RKO (cell line): Measurements from ENCODE around the gene PERM1.
"Not testable (repeated sequence)": the region's sequence is repeated elsewhere in the genome, so short reads cannot be mapped to it uniquely, and the experiment has no call there.

Experiments used
- DNase-seq: peaks from one replicate; pipeline ENCODE4 v3.0.0-alpha.2; 2016; ENCODE audit warnings: low spot score

The PERM1 gene

DNA sequence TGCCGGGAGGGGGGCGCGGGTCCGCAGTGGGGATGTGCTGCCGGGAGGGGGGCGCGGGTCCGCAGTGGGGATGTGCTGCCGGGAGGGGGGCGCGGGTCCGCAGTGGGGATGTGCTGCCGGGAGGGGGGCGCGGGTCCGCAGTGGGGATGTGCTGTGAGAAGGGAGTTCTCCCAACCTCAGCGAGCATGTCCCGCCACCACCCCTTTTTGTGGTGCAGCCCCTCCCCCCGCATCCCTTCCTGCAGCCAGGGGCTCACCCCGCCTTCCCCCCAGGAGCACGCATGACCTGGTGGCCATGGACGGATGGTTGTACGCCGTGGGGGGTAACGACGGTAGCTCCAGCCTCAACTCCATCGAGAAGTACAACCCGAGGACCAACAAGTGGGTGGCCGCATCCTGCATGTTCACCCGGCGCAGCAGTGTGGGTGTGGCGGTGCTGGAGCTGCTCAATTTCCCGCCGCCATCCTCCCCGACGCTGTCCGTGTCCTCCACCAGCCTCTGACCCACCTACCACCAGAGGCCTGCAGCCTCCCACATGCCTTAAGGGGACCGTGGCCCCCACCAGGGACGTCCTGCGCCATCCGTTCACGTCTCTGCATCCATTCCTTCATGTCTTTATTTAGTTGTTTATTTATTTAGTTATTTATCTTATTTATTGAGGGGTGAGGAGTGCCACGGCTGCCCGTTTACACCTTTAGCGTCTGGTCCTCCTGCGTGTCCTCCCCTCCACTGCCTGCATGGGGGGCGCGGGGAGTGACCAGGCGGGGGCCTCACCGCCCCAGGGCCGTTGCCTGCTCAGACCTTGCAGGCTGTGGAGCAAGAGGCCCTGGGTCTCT is 17.0 kb downstream of the PERM1 start:
- DNase-seq: no peak

DNA sequence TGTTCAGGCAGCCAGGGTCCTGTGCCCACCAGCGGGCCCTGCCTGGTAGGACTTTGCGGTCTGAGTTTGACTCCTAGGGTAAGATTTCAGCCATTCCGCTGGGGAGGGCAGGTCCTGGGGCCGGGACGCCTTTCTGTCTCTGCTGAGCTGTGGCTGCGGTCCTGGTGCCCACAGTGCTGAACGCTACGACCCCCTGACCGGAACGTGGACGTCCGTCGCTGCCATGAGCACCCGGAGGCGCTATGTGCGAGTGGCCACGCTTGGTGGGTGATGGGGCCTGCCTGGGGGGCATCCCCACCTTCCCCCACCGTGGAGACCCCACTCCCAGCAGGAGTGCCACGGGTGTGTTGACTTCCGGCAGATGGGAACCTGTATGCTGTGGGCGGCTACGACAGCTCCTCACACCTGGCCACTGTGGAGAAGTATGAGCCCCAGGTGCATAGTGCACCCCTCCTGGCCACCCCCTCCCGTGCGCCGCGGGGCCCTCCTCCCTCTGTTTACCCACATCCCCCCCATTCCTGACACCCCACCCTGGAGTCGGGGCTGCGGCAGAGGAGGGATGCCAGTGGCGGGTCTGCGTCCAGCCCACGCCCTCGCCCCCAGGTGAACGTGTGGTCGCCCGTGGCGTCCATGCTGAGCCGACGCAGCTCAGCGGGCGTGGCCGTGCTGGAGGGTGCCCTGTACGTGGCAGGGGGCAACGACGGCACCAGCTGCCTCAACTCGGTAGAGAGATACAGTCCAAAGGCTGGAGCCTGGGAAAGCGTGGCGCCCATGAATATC is 18.0 kb downstream of the PERM1 start:
- DNase-seq: no peak

DNA sequence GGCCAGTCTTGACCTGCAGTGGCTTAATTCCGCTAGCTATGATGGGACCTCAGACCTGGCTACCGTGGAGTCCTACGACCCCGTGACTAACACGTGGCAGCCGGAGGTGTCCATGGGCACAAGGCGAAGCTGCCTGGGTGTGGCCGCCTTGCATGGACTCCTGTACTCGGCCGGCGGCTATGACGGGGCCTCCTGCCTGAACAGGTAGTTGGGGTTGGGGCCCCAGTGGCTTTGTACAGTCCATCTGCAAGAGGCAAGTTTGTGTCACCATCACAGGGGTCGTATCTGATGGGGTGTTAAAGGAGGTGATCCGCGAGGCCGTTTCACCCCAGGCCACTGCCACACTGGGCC is 18.6 kb downstream of the PERM1 start:
- DNase-seq: no peak

DNA sequence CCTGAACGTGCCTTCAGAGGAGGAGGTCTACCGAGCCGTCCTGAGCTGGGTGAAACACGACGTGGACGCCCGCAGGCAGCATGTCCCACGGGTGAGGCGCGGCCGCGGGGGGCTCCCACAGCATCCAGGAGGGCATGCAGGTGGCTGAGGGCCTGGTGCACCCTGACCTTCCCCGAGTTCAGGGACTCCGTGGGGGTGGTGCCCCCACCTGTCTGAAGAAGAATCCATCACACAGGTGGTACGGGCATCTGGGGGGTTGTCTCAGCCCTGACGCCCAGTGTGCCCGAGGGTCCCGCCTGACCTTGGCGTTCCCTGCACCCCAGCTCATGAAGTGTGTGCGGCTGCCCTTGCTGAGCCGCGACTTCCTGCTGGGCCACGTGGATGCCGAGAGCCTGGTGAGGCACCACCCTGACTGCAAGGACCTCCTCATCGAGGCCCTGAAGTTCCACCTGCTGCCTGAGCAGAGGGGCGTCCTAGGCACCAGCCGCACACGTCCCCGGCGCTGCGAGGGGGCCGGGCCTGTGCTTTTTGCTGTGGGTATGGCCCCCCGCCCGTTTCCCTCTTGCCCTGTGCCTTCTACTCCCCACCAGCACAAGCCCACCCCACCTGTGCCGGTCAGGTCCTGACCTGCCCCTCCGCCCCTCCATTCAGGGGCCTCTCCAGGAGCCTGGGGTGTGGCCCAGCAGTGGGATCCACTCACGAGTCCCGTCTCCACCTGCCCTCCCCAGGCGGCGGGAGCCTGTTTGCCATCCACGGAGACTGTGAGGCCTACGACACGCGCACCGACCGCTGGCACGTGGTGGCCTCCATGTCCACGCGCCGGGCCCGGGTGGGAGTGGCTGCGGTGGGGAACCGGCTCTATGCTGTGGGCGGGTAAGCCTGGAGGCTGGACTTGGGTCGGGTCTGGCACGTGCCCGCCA is 19.3 kb downstream of the PERM1 start:
- DNase-seq: no peak

DNA sequence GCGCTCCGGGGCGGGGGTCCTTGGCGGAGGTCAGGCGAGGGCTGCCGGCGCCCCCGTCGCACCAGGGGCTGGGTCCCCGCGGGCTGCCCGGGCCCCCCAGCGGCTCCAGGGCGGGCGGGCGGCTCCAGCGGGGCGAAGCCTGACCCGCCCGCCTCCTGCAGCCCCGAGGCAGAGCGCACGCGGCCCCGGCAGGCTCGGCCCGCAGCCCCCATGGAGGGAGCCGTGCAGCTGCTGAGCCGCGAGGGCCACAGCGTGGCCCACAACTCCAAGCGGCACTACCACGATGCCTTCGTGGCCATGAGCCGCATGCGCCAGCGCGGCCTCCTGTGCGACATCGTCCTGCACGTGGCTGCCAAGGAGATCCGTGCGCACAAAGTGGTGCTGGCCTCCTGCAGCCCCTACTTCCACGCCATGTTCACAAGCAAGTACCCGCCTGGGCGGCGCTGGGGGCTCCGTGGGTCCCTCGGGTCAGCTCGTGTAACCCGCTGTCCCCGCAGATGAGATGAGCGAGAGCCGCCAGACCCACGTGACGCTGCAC is 20.7 kb downstream of the PERM1 start:
- peak; percentile 40 for DNase-seq

- peak; percentile 79 for DNase-seq
These were observed 21.3 kb downstream of the PERM1 start, which contains the start of gene KLHL17 for GRCh38 chr1:960363-961131. TSS of gene KLHL17 (plus strand) at chr1:960584. CDS start at chr1:960694, 110 bp downstream.

- no peak for DNase-seq
These were observed 22.0 kb downstream of the PERM1 start for GRCh38 chr1:959731-960362.

DNA sequence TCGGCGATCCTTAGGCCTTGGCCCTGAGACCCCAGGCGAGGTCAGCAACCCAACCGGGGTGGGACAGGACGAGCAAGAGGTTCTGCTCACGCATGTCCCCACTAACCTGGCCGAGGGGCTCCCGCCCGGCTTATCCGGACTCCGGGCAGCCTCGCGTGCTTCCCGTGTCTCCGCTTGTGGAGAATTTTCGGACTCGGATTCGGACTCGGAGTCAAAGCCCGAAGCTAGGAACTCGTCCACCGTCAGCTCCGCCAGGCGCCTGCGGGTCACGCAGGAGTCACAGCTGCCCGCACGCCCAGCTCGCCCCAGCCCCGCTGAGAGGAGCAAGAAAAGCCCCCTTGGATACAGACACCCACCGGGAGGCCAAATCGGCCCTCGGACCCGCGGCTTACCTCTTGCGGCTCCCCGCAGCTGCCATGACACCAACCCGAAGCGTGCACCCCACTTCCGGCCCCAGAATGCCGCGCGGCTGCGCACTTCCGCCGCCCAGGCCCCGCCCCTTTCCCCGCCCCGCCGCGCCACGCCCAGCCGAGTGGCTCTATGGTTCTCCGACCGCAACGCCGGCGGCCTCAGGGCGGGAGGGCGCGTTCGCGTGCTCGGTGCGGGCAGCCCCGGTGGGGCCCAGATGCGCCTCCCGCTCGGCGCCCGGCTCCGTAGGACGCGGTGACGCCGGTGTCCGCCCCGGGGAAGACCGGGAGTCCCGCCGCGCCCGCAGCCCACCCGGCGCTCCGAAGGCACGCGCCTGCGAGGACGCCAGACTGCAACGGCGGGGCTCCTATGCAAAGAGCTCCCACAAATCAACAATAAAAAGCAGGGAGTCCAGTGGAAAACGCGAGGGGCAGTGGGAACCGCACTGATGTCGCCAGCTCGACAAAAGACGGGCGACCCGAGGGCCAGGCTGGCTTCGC is 22.8 kb downstream of the PERM1 start, which contains the start of gene NOC2L:
Gene NOC2L (minus strand): TSS at position 434 of the 908 bp plus-strand sequence. CDS start 16 bp downstream, at position 418.
- DNase-seq: peak; percentile 89

DNA sequence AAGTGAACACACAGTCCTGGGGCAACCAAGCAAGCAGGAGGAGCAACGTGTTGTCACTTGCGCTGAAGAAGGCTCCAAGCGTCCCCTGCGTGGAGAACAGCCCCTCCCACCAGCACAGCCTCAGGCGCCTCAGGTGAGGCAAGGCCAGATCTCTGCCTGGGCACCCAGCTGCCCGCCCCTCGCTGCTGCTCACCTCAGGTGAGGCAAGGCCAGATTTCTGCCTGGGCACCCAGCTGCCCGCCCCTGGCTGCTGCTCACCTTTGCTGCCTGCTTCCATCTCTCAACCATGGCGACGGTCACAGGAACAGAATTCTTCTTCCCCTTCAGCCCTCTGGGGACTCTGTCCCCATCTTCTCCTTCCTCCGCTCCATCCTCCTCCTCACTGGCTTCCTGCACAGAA is 25.3 kb downstream of the PERM1 start:
- DNase-seq: no peak

DNA sequence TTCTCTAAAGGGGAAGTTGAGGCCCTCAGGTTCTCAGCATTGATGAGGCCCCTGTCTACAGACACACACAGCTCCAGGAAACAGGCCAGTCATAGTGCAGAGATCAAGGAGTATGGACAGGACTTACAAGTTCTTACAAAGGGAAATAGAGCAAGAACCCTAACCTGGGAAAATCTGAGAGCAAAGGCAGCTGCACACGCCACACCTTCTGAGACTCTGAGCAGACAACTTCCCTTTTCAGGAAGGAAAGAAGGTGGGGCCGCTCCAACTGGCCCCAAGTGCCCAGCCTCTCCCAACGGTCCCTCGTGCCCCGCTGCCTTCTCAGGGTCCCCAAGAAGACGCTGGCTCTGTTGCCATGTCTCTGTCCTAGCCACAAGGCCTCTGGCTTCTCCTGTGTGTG is 26.4 kb downstream of the PERM1 start:
- no peak for DNase-seq

DNA sequence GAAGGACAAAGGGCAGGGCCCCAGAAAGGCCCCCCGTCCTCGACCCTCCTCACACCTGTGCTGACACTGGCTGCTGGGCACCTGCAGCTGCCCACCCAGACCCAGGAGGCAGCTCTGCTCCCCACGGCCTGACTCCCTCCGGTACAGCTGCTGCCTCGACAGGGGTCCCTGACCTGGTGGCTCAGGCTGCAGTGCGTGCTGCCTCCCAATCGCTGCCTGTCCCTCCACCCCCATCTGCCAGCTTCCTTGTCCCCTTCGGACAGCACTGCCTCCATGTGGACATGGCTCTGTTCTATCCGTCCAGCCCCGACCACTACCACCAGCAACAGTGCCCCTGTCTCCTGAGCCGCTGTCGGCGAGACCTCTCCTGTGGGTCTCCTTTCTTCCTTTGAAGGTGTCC is 27.0 kb downstream of the PERM1 start:
- no peak for DNase-seq

DNA sequence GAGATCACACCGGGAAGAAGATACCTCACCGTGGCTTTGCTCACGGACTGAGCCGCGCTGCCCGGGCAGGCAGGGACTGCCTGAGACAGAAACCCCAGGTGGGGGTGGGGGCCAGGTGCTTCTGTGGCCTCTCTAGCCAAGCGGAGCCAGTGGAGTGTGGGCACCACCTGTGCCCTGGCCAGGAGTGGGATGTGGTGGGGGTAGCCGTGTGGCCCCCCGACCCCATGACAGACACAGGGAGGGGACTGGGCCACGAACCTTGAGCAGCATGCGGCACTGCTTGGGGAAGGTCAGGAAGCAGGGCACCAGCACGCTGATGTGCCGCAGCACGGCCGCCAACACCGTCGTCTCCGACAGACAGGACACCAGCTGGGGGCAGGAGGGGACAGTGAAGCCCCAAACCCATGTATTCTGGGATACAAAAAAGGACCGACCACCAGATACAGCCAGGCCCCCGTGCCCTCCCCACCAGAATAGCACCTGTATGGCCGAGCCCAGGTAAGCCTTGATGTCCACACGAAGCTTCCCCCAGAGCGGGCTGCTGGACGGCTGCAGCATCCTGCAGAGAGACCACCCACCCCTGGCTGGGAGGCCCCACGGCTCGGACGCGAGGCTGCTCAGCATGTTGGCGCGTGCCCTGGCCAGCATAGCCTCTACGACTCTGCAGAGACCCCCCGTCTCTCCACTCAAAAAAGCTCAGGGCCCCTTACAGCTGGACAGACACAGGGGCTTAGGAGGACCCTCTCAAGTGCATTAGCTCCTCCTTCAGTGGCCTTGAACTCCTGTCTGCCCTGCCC is 28.2 kb downstream of the PERM1 start:
- no peak for DNase-seq

DNA sequence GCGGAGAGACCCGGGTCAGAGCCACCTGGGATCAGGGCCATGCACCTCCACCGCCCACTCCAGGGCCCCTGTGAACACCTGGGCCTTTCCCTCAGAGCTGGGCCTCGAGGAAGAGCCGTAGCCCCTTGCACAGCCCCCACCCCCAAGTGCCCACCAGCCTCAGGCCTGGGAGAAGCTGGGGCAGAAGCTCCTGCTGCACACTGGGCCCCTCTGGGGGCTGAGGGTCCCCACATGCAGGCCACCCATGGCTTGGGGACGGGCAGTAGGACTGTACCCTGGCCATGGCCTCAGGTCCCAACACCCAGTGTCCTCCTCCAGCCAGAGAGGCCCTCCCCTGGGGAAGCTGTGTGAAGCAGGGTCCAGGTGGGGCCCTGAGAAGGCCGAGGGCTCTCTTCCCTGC is 29.3 kb downstream of the PERM1 start:
- DNase-seq: no peak

- no peak for DNase-seq
These were observed 29.7 kb downstream of the PERM1 start for GRCh38 chr1:952201-952600.

- peak; percentile 27 for DNase-seq
These were observed 30.5 kb downstream of the PERM1 start for GRCh38 chr1:951364-951763.

DNA sequence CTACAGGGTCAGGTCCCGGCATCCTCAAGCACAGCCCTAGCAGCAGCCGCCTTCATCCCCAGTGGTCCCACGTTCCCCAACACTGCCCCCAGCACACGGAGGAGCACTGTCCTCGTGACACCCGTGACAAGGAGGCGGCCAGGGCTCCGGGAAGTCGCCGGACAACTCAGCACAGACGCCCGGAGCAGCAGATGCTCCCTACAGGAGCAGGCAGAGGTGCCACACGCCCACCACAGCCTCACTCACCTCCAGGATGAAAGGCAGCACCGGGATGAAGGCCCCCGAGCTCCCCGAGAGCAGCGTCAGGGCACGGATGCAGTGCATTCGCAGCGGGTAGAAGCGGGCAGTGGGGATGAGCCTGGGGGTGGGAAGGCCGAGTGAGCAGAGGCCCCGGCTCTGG is 31.0 kb downstream of the PERM1 start:
- DNase-seq: no peak

- no peak for DNase-seq
These were observed 31.6 kb downstream of the PERM1 start for GRCh38 chr1:950268-950667.

DNA sequence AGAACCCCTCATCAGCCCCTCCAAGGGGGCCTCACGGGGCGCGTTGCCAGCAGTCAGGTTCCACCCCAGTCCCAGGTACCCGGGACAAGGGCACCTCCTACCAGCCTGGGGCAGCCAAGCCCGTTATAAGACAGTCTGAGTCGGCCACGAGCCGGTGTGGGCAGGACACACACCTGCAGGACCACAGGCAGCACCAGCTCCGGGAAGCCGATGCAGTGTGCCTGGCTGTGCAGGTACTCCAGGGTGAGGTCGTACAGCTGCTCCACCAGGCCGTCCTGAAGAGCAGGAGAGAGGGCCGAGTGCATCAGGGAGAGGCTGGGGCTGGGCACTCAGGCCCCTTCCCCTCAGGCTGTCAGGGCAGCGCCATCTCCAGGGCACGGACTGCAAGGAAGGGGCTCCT is 33.9 kb downstream of the PERM1 start:
- DNase-seq: no peak

DNA sequence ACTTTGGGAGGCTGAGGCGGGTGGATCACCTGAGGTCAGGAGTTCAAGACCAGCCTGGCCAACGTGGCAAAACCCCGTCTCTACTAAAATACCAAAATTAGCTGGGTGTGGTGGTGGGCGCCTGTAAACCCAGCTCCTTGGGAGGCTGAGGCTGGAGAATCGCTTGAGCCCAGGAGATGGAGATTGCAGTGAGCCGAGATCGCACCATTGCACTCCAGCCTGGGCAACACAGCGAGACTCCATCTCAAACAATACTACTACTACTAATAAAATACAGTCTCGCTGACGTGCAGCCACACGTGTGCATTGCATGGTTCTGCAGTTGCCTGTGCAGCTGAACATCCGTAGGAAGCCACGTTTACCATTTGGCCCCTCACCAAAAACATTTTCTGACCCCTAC is 35.1 kb downstream of the PERM1 start:
- DNase-seq: not testable (repeated sequence)
